Measurements from ENCODE around the gene NOX3. TPM values are rescaled to one million over a fixed set of nuclear protein-coding genes. Genes with fewer than 3 reads are reported as not detected.
A peak's percentile ranks its signal among the peaks of the same experiment; 100 is the strongest.

Gene NOX3
- total RNA-seq, 1 donor: not detected

GRCh38 chr6:155412335-155412734 lies 43.3 kb downstream of the NOX3 start:
- H3K4me3 ChIP-seq (ENCODE audit: low read depth, low read length): no peak overlapping the region
- DNase-seq (ENCODE audit: low read depth): peak; percentile 37
- TF ChIP-seq CTCF (IDR thresholded peaks at IDR 0.05; ENCODE audit: insufficient read depth, low read length): no peak

GRCh38 chr6:155411154-155412052 lies 44.2 kb downstream of the NOX3 start:
- no peak for DNase-seq (ENCODE audit: low read depth)
- H3K4me3 ChIP-seq (ENCODE audit: low read depth, low read length): no peak overlapping the region
- TF ChIP-seq CTCF (IDR thresholded peaks at IDR 0.05; ENCODE audit: insufficient read depth, low read length): no peak

GRCh38 chr6:155409391-155409790 lies 46.2 kb downstream of the NOX3 start:
- H3K4me3 ChIP-seq (ENCODE audit: low read depth, low read length): no peak overlapping the region
- no peak for TF ChIP-seq CTCF (IDR thresholded peaks at IDR 0.05; ENCODE audit: insufficient read depth, low read length)
- DNase-seq (ENCODE audit: low read depth): no peak

GRCh38 chr6:155408981-155409380 lies 46.7 kb downstream of the NOX3 start:
- DNase-seq (ENCODE audit: low read depth): no peak
- H3K4me3 ChIP-seq (ENCODE audit: low read depth, low read length): no peak overlapping the region
- TF ChIP-seq CTCF (IDR thresholded peaks at IDR 0.05; ENCODE audit: insufficient read depth, low read length): no peak

- no peak for DNase-seq (ENCODE audit: low read depth)
Observed at GRCh38 chr6:155408231-155408630, 47.4 kb downstream of the NOX3 start.

GRCh38 chr6:155406801-155407200 lies 48.8 kb downstream of the NOX3 start:
- DNase-seq (ENCODE audit: low read depth): no peak
- H3K4me3 ChIP-seq (ENCODE audit: low read depth, low read length): no peak overlapping the region
- peak; percentile 7 for TF ChIP-seq CTCF (IDR thresholded peaks at IDR 0.05; ENCODE audit: insufficient read depth, low read length)

More at GRCh38 chr6:155408231-155408630, 47.4 kb downstream of the NOX3 start:
- H3K4me3 ChIP-seq (ENCODE audit: low read depth, low read length): no peak overlapping the region
- TF ChIP-seq CTCF (IDR thresholded peaks at IDR 0.05; ENCODE audit: insufficient read depth, low read length): no peak

Data from fibroblast of the aortic adventitia (primary cell).